SK-N-SH treated with all-trans-retinoic acid at 6 μM for 48 hours (cell line): ENCODE measurements around the gene CNNM2.

Source experiments
- CSDC2 ChIP-seq: fragments of 250-450 bp; sonication (Bioruptor Pico); IDR thresholded peaks from 2 replicates; pipeline ENCODE4 v1.5.0; 2020; ENCODE audit warnings: mild to moderate bottlenecking, moderate library complexity
- PATZ1 ChIP-seq: fragments of 250-450 bp; sonication (Bioruptor Pico); IDR thresholded peaks from 2 replicates; pipeline ENCODE4 v1.8.0; 2020; ENCODE audit warnings: mild to moderate bottlenecking, moderate library complexity, borderline replicate concordance
- SNAI2 ChIP-seq: fragments of 250-450 bp; sonication (Bioruptor Pico); IDR thresholded peaks from 2 replicates; pipeline ENCODE4 v1.5.0; 2020; ENCODE audit warnings: mild to moderate bottlenecking, moderate library complexity
- ZFP30 ChIP-seq: fragments of 450-650 bp; formaldehyde crosslinking; IDR thresholded peaks from 2 replicates; pipeline ENCODE4 v1.5.0; 2022; ENCODE audit warnings: mild to moderate bottlenecking, moderate library complexity
- ZNF70 ChIP-seq: fragments of 450-650 bp; formaldehyde crosslinking; IDR thresholded peaks from 2 replicates; pipeline ENCODE4 v1.5.0; 2020; ENCODE audit warnings: mild to moderate bottlenecking, moderate library complexity
- ZNF8 ChIP-seq: fragments of 450-650 bp; formaldehyde crosslinking; IDR thresholded peaks from 2 replicates; pipeline ENCODE4 v1.5.0; 2020; ENCODE audit warnings: mild to moderate bottlenecking, moderate library complexity

- no peak for TF ChIP-seq PATZ1 (CRISPR knock-in tag)
- TF ChIP-seq ZNF8, result no peak
- no peak for TF ChIP-seq ZFP30 (CRISPR knock-in tag)
- TF ChIP-seq ZNF70 (CRISPR knock-in tag), result no peak
- no peak for TF ChIP-seq SNAI2 (CRISPR knock-in tag)
- no peak for TF ChIP-seq CSDC2 (CRISPR knock-in tag)
Measured at GRCh38 chr10:103111918-103112877, 194.1 kb downstream of the CNNM2 start.
